Psoas muscle (tissue), 8 donors: ENCODE results near the gene PAXX. TPM values are rescaled to one million over a fixed set of nuclear protein-coding genes. Genes with fewer than 3 reads are reported as not detected.

Source experiments
- ATAC-seq, 4 donors: fragments of 200-7000 bp; cut with Tn5 transposase; one replicate each; pipeline ENCODE4 v1.9.1; 2020; ENCODE audit warnings: moderate library complexity in 3 of 4, mild to moderate bottlenecking in 2 of 4
- DNase-seq, 2 donors: peaks; one replicate each; pipeline ENCODE4 v3.0.0-alpha.2; 2020
- H3K27ac ChIP-seq: fragments of 200-600 bp; one replicate; pipeline ENCODE4 v1.8.0; 2022
- H3K27me3 ChIP-seq, 3 donors: fragments of 200-600 bp in 1 of 3; one replicate each; pipeline versions ENCODE4 v1.6.1 to v1.8.0; 2013 to 2022; ENCODE audit warnings: low read length in 2 of 3, mild to moderate bottlenecking in 2 of 3, moderate library complexity in 1 of 3; ENCODE audit not compliant: insufficient read depth in 3 of 3
- H3K36me3 ChIP-seq, 2 donors: fragments of 200-600 bp in 1 of 2; one replicate each; pipeline versions ENCODE4 v1.6.1 to v1.8.0; 2013 to 2022; ENCODE audit warnings: low read depth in 1 of 2, mild to moderate bottlenecking in 1 of 2, moderate library complexity in 1 of 2; ENCODE audit not compliant: insufficient read depth in 1 of 2
- H3K4me1 ChIP-seq: fragments of 200-600 bp; one replicate; pipeline ENCODE4 v1.8.0; 2022
- H3K4me3 ChIP-seq: fragments of 200-600 bp; one replicate; pipeline ENCODE4 v1.8.0; 2022; ENCODE audit warnings: mild to moderate bottlenecking
- H3K9me3 ChIP-seq: fragments of 200-600 bp; one replicate; pipeline ENCODE4 v1.8.0; 2022
- WGBS, 3 donors: extraction: QIAGEN DNeasy Blood & Tissue Kit; methylation state at CpG; one replicate each; pipeline versions ENCODE4 v1.1.6 to v1.1.7; 2013; 5-methylcytosine and 5-hydroxymethylcytosine counted together
- intact Hi-C, 2 donors: fragments of 100-400 bp; cut with DNase I; formaldehyde crosslinking; loops; one replicate each; pipeline versions ENCODE4 v1.11.0 to v1.14.2; 2022
- polyA plus RNA-seq, 3 donors: library from polyadenylated mRNA; stranded (reverse); fragments of 200-250 nt; gene quantifications; one replicate each; pipeline ENCODE4 v1.2.3, GENCODE V29; 2013
- total RNA-seq, 4 donors: library from RNA; stranded (reverse); fragmentation: NEBNext Ultra II Directional in 2 of 4; extraction: Animal tissue kit (Norgen Biotek cat#: 25700) in 2 of 4; gene quantifications; one replicate each; pipeline versions ENCODE4 v1.2.1 to v1.2.4, GENCODE V29; 2021 to 2023
- TF ChIP-seq, protein P1 (sequence below): fragments of 200-600 bp; IDR thresholded peaks from one replicate; pipeline ENCODE4 v1.8.0; 2022; ENCODE audit warnings: antibody characterized with exemption
- donor health status: healthy with polysubstance abuse.
- donor health status: DM: no; HTN: no; CAD: no; lungs with moderate emphysema.
- donor health status: Bipolar disorder and iron deficiency.
- donor health status: healthy.
- donor health status: DM: yes; HTN: yes; CAD: no.
- donor health status: DM: no; HTN: no; CAD: no.
- donor health status: DM: no; HTN: no; CAD: no.
- donor health status: DM: yes; HTN: yes; CAD: no.

PAXX gene
- total and polyA plus RNA-seq, 7 donors, result 9.4 to 39.2 (median 15.6) TPM

DNA sequence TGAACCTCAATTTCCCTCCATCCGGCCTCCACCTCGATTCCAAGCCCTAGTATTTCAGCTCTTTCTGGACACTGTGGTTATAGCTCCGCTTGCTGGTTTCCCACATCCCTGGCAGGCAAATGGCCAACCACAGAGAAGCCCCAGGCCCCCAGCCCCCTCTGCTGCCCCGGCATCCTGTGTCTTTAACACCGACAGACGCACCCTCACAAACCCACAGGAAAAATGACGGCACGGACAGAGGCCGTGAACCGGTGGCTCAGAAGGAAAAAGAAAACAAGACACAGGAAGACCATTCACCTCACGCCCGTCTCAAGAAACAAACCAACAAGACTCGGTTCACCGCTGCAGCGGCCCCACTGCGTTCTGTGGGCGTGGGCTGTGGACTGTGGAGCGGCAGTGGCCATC is 5.6 kb downstream of the PAXX start:
- 59 to 66% (median 65%) methylated on average over 18 of the region's 18 CpGs for WGBS, 3 donors
- Histone ChIP-seq H3K9me3 (no peaks in the 10 kb centered on the region), H3K27ac (no peak overlapping the region), H3K36me3 (peaks cover 0 to 11% of the 10 kb centered on the region in 2 donors), H3K4me1 (peaks cover 7% of the 10 kb centered on the region), H3K4me3 (no peak overlapping the region), H3K27me3 (peaks cover 0 to 19% (median 17%) of the 10 kb centered on the region in 3 donors)
- TF ChIP-seq, protein P1, sequence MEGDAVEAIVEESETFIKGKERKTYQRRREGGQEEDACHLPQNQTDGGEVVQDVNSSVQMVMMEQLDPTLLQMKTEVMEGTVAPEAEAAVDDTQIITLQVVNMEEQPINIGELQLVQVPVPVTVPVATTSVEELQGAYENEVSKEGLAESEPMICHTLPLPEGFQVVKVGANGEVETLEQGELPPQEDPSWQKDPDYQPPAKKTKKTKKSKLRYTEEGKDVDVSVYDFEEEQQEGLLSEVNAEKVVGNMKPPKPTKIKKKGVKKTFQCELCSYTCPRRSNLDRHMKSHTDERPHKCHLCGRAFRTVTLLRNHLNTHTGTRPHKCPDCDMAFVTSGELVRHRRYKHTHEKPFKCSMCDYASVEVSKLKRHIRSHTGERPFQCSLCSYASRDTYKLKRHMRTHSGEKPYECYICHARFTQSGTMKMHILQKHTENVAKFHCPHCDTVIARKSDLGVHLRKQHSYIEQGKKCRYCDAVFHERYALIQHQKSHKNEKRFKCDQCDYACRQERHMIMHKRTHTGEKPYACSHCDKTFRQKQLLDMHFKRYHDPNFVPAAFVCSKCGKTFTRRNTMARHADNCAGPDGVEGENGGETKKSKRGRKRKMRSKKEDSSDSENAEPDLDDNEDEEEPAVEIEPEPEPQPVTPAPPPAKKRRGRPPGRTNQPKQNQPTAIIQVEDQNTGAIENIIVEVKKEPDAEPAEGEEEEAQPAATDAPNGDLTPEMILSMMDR, result no peak
- ATAC-seq (no peak), DNase-seq (no peak)
- intact Hi-C loops, result no loop called here

DNA sequence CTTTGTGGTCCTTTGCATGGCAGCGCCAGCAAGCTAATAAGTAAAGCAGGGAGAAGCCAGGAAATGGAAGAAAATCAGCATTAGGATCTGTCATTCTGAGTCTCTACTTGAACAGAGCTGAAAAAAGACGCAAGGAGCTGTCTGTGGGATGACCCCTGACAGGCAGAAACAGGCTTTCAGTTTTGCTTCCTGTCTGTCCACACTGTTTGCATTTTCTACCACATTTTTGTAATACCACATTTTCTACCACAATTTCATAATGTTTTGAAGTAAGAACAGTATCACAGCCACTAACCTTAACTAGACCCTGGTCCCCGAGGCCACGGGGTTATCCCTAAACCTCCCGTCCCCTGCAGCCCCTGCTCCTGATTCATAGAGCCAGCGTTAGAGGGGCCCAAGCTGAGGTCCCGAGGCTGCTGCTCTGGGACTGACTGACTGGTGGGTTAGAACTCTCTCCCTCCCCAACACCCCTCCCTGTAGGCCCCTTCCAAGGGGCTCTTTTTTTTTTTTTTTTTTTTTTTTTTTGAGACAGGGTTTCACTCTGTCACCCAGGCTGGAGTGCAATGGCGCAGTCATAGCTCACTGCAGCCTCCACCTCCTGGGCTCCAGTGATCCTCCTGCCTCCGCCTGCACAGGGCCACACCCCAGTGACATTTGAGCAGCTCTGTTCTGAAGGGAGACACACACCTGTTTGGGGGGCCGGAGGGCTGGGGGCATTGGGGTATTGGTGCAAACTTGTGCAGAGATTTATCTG is 8.1 kb downstream of the PAXX start:
- WGBS, 3 donors, result 65 to 72% (median 68%) methylated on average over 10 of the region's 10 CpGs
- no peaks in the 10 kb centered on the region for H3K4me1 ChIP-seq
- peaks cover 0 to 14% (median 11%) of the 10 kb centered on the region in 3 donors for H3K27me3 ChIP-seq
- DNase-seq (no peak), ATAC-seq (no peak)
- no peaks in the 10 kb centered on the region for H3K36me3 ChIP-seq
- no peak overlapping the region for H3K4me3 ChIP-seq
- no peaks in the 10 kb centered on the region for H3K9me3 ChIP-seq
- intact Hi-C loops, result no loop called here
- TF ChIP-seq, protein P1, result no peak
- H3K27ac ChIP-seq, result no peak overlapping the region

DNA sequence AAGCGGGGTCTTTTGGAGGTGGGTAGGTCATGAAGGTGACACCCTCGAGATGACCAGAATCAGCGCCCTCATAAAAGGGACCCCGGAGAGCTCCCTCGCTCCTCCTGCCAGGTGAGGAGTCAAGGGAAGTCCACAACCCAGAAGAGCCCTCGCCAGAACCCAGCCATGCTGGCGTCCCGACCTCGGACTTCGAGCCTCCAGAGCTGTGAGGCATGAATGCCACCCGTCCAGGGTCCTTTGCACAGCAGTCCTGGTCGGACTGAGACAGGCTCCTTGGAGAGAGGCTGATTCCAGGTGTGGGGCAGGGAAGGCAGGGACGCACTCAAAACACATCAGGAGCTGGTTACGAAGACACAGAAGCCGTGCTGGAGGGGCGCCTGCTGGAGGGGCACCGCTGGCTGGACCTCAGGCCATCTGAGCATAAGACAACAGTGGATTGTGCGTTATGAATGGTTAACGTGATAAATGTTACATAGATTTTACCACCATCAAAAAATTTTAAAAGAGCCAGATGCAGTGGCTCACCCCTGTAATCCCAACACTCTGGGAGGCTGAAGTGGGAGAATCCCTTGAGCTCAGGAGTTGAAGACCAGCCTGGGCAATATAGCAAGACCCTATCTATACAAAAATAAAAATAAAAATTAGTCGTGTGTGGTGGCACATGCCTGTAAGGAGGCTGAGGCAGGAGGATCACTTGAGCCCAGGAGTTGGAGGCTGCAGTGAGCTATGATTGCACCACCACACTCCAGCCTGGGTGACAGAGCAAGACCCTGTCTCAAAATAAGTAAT is 9.8 kb downstream of the PAXX start:
- WGBS, 3 donors, result 76 to 81% (median 79%) methylated on average over 19 to 20 of the region's 20 CpGs
- intact Hi-C loops, result no loop called here
- TF ChIP-seq, protein P1, result no peak
- H3K9me3 ChIP-seq, result no peaks in the 10 kb centered on the region
- H3K27ac ChIP-seq, result no peak overlapping the region
- no peak overlapping the region for H3K4me3 ChIP-seq
- DNase-seq, result no peak
- no peaks in the 10 kb centered on the region for H3K27me3 ChIP-seq
- H3K36me3 ChIP-seq, result no peaks in the 10 kb centered on the region
- ATAC-seq, result no peak
- no peaks in the 10 kb centered on the region for H3K4me1 ChIP-seq

DNA sequence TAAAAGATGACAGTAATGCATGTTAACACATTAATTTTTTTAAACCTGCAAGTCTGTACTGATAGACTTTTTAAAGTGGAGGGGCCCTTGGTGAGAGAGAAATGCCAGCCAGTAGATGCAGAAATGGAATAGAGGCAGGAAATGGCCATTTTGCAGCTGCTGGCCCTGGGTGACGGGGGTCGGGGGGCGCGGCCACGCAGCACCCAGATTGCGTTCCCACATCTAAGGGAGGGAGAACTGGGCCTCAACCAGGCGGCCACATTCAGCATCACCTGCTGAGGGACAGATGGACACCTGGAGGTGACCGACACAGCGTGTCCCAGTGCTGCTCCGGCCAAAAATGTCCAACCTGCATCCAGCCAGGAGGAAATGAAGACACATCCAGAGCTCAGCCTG is 10.4 kb downstream of the PAXX start:
- H3K27me3 ChIP-seq, result no peaks in the 10 kb centered on the region
- H3K9me3 ChIP-seq, result no peaks in the 10 kb centered on the region
- H3K27ac ChIP-seq, result no peak overlapping the region
- ATAC-seq, result no peak
- TF ChIP-seq, protein P1, result no peak
- H3K36me3 ChIP-seq, result no peaks in the 10 kb centered on the region
- H3K4me1 ChIP-seq, result no peaks in the 10 kb centered on the region
- no peak for DNase-seq
- no peak overlapping the region for H3K4me3 ChIP-seq
- intact Hi-C loops, result no loop called here
- 80 to 86% (median 84%) methylated on average over 10 of the region's 10 CpGs for WGBS, 3 donors
